Renal cortex interstitium (tissue), 11 donors: ENCODE data around the gene TUNAR. TPM values are rescaled to one million over a fixed set of nuclear protein-coding genes. Genes with fewer than 3 reads are reported as not detected.
A peak's percentile ranks its signal among the peaks of the same experiment; 100 is the strongest.

Source experiments
- DNase-seq, 11 donors: peaks; one replicate each; pipeline ENCODE4 v3.0.0-alpha.2; 2013; ENCODE audit warnings: low read depth in 9 of 11, low spot score in 4 of 11; ENCODE audit errors: extremely low read depth in 1 of 11
- polyA plus RNA-seq, 3 donors: library from polyadenylated mRNA; unstranded; fragments of 120-200 nt; gene quantifications; one replicate each; pipeline ENCODE4 v1.2.1, GENCODE V29; 2013; ENCODE audit not compliant: insufficient read length in 3 of 3

Gene TUNAR
- polyA plus RNA-seq, 3 donors = 0.25 to 0.71 (median 0.32) TPM

- DNase-seq = no peak
Observed at GRCh38 chr14:95902273-95902826, 25.7 kb downstream of the TUNAR start.

DNA sequence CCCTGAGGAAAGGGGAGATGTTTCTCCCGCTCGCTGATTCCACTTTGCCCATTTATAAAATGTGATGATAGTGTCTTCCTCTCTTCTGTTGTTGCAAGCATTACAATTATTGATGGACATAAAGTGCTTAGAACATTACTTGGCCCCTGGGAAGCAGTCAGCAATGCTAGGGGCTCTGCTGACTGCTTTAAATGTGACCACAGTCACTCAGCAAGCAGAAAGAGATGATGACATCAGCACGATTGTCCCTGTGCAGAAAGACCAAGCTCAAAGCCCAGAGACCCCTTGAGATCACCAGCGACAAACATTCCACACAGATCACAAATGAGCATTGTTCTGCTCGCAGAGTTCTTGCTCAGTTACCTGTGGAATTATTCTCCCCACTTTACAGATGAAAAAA lies 26.5 kb downstream of the TUNAR start:
- no peak for DNase-seq

GRCh38 chr14:95903616-95904107 lies 27.0 kb downstream of the TUNAR start:
- no peak for DNase-seq

DNA sequence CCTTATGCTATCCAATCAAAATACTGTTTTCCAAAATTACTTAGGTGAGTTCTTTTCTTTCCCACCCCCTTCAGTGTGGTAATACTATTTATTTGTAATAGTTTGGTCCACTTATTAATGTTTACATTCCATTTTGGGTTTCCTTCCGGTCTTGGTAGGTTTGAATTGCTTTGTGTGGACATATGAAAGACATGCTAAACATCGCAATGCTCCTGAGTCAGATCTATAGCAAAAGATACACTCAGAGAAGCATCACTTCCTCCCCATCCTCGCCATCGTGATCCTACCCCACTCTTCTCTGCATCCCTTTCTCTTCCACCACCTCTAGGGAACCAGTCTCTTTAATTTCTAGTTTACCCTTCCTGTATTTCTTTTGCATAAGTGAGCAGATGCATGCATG lies 30.0 kb downstream of the TUNAR start:
- no peak for DNase-seq

- no peak for DNase-seq
Observed at GRCh38 chr14:95910628-95911027, 34.0 kb downstream of the TUNAR start.

DNA sequence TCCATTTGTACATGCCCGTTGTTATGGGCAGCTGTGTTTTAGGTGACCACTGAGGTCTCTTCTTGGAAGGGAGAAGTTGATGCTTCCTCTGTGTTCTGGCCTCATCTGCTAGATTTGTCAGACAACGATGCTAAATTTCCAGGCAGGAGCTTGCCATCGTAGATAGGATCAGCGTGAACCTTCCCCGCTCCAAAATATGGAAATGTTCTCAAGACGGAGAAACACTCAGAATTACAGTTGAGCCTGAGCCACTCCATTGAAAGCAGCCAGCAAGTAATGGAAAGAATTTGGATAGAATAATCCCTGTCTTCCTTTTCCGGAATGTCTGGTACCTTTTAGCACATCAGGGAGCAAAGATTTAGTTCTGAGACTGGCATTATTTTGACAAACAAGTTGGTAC lies 34.8 kb downstream of the TUNAR start:
- no peak for DNase-seq

GRCh38 chr14:95915330-95915729 lies 38.7 kb downstream of the TUNAR start:
- DNase-seq = peak in 7 of 11 donors; percentile 1 to 20 (median 10)

- DNase-seq = no peak
Observed at GRCh38 chr14:95918466-95918865, 41.8 kb downstream of the TUNAR start.

GRCh38 chr14:95920769-95921438 lies 44.3 kb downstream of the TUNAR start:
- DNase-seq = no peak

GRCh38 chr14:95922080-95922479 lies 45.4 kb downstream of the TUNAR start:
- no peak for DNase-seq

DNA sequence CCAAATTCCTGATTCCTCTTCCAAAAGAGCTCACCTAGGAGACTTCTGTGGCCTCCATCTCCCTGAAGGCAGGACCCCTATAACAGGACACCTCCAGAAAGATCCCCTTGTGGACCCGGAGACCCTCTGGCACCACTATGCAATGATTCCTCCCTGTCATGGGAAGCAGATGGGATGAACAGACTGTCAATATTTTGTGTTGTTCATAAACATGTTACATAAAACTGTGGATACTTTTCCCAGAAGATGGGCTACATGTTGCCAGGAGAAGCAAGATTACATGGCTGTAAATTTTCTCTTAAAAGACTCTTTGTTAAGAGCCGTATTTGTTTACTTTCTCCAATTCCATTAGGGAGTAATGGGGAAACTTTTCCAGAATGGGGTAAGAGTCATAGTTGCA lies 52.1 kb downstream of the TUNAR start:
- no peak for DNase-seq

GRCh38 chr14:95931384-95931783 lies 54.8 kb downstream of the TUNAR start:
- no peak for DNase-seq

GRCh38 chr14:95935228-95935822 lies 58.7 kb downstream of the TUNAR start:
- DNase-seq = peak; percentile 33 to 60 (median 54)

GRCh38 chr14:95936041-95936440 lies 59.4 kb downstream of the TUNAR start:
- no peak for DNase-seq

DNA sequence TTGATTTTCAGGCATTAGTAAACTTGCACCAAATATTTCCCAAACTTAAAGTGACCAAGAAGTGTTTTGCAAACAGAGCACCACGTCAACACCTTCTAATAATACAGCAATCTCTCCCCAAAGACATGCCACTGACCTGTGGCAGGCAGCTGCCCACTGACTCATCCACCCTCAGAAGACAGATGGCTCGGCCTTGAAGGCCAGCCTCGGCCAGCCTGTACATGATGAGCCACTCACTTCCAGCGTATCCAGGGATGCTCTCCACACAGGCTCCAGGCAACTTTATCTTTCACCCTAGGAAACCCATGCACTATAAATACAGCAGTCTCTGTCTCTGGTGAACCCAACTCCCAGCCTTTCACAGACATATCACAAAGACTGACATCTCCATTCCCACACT lies 62.7 kb downstream of the TUNAR start:
- no peak for DNase-seq

GRCh38 chr14:95941897-95942296 lies 65.3 kb downstream of the TUNAR start:
- DNase-seq = no peak

GRCh38 chr14:95943699-95944098 lies 67.1 kb downstream of the TUNAR start:
- no peak for DNase-seq

GRCh38 chr14:95944462-95944861 lies 67.8 kb downstream of the TUNAR start:
- no peak for DNase-seq

DNA sequence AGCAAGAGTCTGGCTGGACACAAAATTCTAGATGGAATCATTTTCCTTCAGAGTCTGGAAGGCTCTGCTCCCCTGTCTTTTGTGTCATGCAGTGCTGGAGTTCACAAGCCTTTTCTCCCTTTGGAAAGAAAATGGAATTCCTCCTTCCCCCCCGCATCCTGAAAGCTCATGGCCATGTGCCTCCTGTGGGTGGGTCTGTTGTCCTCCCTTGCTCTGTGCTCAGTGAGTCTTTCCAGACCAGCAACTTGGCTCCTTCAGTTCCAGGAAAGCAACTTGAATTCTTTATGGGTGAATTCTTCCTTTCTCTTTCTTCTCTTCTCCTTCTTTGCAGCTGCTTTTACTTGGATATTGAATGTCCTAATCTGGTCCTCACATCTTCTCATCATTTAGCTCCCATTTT lies 70.2 kb downstream of the TUNAR start:
- no peak for DNase-seq

GRCh38 chr14:95948558-95948981 lies 71.9 kb downstream of the TUNAR start:
- peak in 2 of 11 donors; percentile 8 to 21 for DNase-seq

- no peak for DNase-seq
Observed at GRCh38 chr14:95951359-95951758, 74.7 kb downstream of the TUNAR start.
